Ramos (cell line): Measurements from ENCODE around the gene C2orf92.

Source experiments
- in situ Hi-C: fragments of 300-500 bp; cut with MboI; formaldehyde crosslinking; loops from one replicate; pipeline ENCODE4 v1.14.3; 2022; ENCODE audit warnings: low sequenced_read_pairs; ENCODE audit not compliant: unreplicated experiment

Gene C2orf92

GRCh38 chr2:97738179-97739019 lies 68.9 kb downstream of the C2orf92 start:
- in situ Hi-C loops, result loop anchor here (10.0 kb wide), 1 partner anchor 646 kb away; no protein-coding TSS in a partner anchor

- in situ Hi-C loops, result loop anchor here (10.0 kb wide), 1 partner anchor 646 kb away; no protein-coding TSS in a partner anchor
Observed at GRCh38 chr2:97739020-97739892, 69.7 kb downstream of the C2orf92 start.

GRCh38 chr2:97739893-97740245 lies 70.4 kb downstream of the C2orf92 start:
- in situ Hi-C loops, result loop anchor here (10.0 kb wide), 1 partner anchor 645 kb away; no protein-coding TSS in a partner anchor

GRCh38 chr2:97740590-97741182 lies 71.2 kb downstream of the C2orf92 start:
- in situ Hi-C loops, result no loop called here

DNA sequence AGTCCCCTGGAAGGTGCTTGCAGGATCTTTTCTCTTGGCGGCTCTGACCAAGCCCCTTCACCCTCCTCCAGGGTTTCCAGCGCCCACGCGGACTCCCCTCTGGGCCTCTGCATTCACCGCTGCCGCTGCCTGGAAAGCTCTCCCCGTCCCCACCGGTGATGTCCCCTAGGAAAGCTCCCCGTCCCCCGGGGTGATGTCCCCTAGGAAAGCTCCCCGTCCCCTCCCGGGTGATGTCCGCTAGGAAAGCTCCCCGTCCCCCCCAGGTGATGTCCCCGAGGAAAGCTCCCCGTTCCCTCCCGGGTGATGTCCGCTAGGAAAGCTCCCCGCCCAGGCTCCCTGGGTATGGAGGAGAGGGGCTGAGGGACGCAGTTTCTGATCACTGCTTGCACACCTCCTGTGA lies 71.7 kb downstream of the C2orf92 start:
- in situ Hi-C loops, result no loop called here

GRCh38 chr2:97741686-97742085 lies 72.2 kb downstream of the C2orf92 start:
- in situ Hi-C loops, result no loop called here

- in situ Hi-C loops, result no loop called here
Observed at GRCh38 chr2:97742381-97742847, 72.9 kb downstream of the C2orf92 start.

GRCh38 chr2:97743913-97744312 lies 74.4 kb downstream of the C2orf92 start:
- in situ Hi-C loops, result no loop called here

GRCh38 chr2:97745474-97746174 lies 76.1 kb downstream of the C2orf92 start:
- in situ Hi-C loops, result no loop called here

DNA sequence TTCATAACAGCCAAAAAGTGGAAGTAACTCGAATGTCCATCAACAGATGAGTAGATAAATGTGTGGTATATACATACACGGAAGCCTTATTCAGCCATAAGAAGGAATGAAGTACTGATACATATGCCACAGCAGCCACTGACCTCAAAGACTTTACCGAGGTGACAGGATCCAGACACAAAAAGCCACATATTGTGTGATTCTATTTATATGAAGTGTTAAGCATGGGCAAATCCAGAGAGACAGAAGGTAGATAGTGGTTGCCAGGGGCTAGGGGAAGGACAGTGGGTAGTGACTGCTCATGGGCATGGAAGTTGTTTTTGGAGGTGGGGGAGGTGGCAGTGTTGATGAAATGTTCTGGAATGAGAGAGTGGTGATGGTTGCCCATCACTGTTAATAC lies 77.8 kb downstream of the C2orf92 start:
- in situ Hi-C loops, result no loop called here

DNA sequence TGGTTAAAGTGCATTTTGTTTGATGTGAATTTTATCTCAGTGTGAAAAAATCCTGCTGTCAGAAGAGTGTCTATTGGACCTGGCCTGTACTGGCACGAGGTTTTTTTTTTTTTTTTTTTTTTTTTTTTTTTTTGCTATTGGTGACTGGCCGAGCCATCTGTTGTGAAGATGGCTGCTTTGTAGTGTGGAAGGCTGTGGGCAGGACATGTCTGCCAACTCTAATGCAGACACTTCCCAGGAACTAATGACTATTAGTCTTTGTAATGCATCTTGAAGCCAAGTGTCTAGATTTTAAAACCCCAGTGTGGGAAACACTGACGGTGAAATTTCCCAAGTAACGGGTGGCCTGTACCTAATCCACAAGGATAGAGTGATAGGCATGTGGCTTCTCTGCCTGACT lies 78.2 kb downstream of the C2orf92 start:
- in situ Hi-C loops, result no loop called here

DNA sequence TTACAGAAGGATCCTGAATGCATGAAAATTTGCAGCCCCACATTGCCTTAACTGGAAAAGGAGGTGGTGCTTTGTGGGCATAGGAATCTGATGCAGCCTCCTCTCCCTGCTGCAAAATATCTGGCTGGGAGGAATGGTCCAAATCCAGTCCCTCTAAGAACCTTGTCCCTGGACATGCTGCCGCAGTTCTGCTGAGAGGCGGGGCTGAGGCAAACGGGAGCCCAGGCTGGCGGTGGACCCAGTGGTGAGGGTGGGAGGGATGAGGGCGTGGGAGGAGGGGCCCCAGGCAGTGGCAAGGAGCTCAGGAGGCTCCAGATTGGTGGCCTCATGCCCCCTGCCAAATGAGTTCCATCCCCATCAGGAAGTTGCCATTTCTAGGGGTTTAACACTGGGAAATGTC lies 80.1 kb downstream of the C2orf92 start:
- in situ Hi-C loops, result no loop called here

- in situ Hi-C loops, result no loop called here
Observed at GRCh38 chr2:97750017-97750416, 80.5 kb downstream of the C2orf92 start.

DNA sequence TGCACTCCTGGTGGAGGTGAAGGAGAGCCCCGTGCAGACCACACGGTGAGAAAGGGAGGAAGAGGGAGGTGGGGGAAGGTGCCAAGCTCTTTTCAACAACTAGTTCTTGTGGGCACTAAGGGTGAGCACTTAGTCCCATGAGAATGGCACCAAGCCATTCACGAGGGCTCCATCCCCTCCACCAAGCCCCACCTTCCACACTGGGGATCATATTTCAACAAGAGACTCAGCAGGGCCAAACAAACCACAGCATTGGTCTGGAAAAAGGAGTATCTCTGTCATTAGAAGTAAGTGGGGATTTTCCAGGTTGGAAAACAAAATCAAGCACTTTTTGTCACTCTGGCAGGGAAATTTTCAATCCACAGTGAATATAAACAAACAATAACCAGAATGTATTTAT lies 82.2 kb downstream of the C2orf92 start:
- in situ Hi-C loops, result no loop called here
